Left ventricle myocardium superior (tissue), 1 donor: ENCODE data around the gene TARS3. TPM values are rescaled to one million over a fixed set of nuclear protein-coding genes. Genes with fewer than 3 reads are reported as not detected.

Experiments
- ATAC-seq: fragments of 200-7000 bp; cut with Tn5 transposase; one replicate; pipeline ENCODE4 v1.9.1; 2020; ENCODE audit warnings: mild to moderate bottlenecking, moderate library complexity
- DNase-seq: peaks from one replicate; pipeline ENCODE4 v3.0.0-alpha.2; 2020
- intact Hi-C: fragments of 100-400 bp; cut with micrococcal nuclease; formaldehyde crosslinking; loops from one replicate; pipeline ENCODE4 v1.11.0; 2022
- total RNA-seq: library from RNA; stranded (reverse); fragmentation: NEBNext Ultra II Directional; extraction: Animal tissue kit (Norgen Biotek cat#: 25700); gene quantifications from one replicate; pipeline ENCODE4 v1.2.1, GENCODE V29; 2021
- donor health status: DM: no; HTN: yes; CAD: no; lungs with severe emphysema.

The TARS3 gene
- total RNA-seq, 1 donor from 2014 or later: 35.0 TPM

GRCh38 chr15:101709466-101709865 is 14.8 kb downstream of the TARS3 start:
- intact Hi-C loops: no loop called here
- DNase-seq: no peak
- ATAC-seq: no peak

- ATAC-seq (peak; percentile 73), DNase-seq (no peak)
- intact Hi-C loops: no loop called here
These were observed 16.3 kb downstream of the TARS3 start for GRCh38 chr15:101707983-101708382.

- DNase-seq (no peak), ATAC-seq (no peak)
- intact Hi-C loops: no loop called here
These were observed 22.2 kb downstream of the TARS3 start for GRCh38 chr15:101702077-101702476.

GRCh38 chr15:101698314-101698713 is 26.0 kb downstream of the TARS3 start:
- DNase-seq (no peak), ATAC-seq (no peak)
- intact Hi-C loops: no loop called here

GRCh38 chr15:101697488-101697887 is 26.8 kb downstream of the TARS3 start:
- ATAC-seq (no peak), DNase-seq (no peak)
- intact Hi-C loops: no loop called here

GRCh38 chr15:101696829-101697228 is 27.4 kb downstream of the TARS3 start:
- intact Hi-C loops: no loop called here
- ATAC-seq (no peak), DNase-seq (no peak)

GRCh38 chr15:101694261-101694660 is 30.0 kb downstream of the TARS3 start:
- no peak for ATAC-seq
- intact Hi-C loops: no loop called here

GRCh38 chr15:101692801-101693598 is 31.3 kb downstream of the TARS3 start:
- intact Hi-C loops: no loop called here
- ATAC-seq (no peak), DNase-seq (no peak)

More at GRCh38 chr15:101694261-101694660, 30.0 kb downstream of the TARS3 start:
- DNase-seq: no peak

- intact Hi-C loops: no loop called here
- ATAC-seq: no peak
These were observed 34.4 kb downstream of the TARS3 start for GRCh38 chr15:101689901-101690300.

GRCh38 chr15:101686718-101687117 is 37.6 kb downstream of the TARS3 start:
- intact Hi-C loops: no loop called here
- no peak for ATAC-seq
- no peak for DNase-seq

More at GRCh38 chr15:101689901-101690300, 34.4 kb downstream of the TARS3 start:
- DNase-seq: no peak

- ATAC-seq (no peak), DNase-seq (no peak)
- intact Hi-C loops: no loop called here
These were observed 39.4 kb downstream of the TARS3 start for GRCh38 chr15:101684877-101685276.

GRCh38 chr15:101684384-101684783 is 39.9 kb downstream of the TARS3 start:
- intact Hi-C loops: no loop called here
- peak; percentile 96 for ATAC-seq
- DNase-seq: no peak

- intact Hi-C loops: no loop called here
- no peak for DNase-seq
- ATAC-seq: no peak
These were observed 44.5 kb downstream of the TARS3 start for GRCh38 chr15:101679806-101680205.

- ATAC-seq: no peak
- DNase-seq: no peak
- intact Hi-C loops: no loop called here
These were observed 47.3 kb downstream of the TARS3 start for GRCh38 chr15:101676921-101677329.

GRCh38 chr15:101675796-101676582 is 48.3 kb downstream of the TARS3 start:
- ATAC-seq: peak; percentile 46
- no peak for DNase-seq
- intact Hi-C loops: no loop called here

GRCh38 chr15:101675015-101675414 is 49.3 kb downstream of the TARS3 start:
- DNase-seq (no peak), ATAC-seq (no peak)
- intact Hi-C loops: no loop called here

GRCh38 chr15:101672298-101672697 is 52.0 kb downstream of the TARS3 start:
- no peak for DNase-seq
- intact Hi-C loops: no loop called here
- peak; percentile 66 for ATAC-seq

GRCh38 chr15:101669744-101670143 is 54.5 kb downstream of the TARS3 start:
- intact Hi-C loops: no loop called here
- DNase-seq (no peak), ATAC-seq (no peak)

- intact Hi-C loops: no loop called here
- ATAC-seq (no peak), DNase-seq (no peak)
These were observed 56.4 kb downstream of the TARS3 start for GRCh38 chr15:101667881-101668280.

- intact Hi-C loops: no loop called here
- peak; percentile 48 for ATAC-seq
- DNase-seq: no peak
These were observed 59.9 kb downstream of the TARS3 start for GRCh38 chr15:101664303-101664913.
